ENCODE measurements around the gene RHD. TPM values are rescaled to one million over a fixed set of nuclear protein-coding genes. Genes with fewer than 3 reads are reported as not detected.
A peak's percentile ranks its signal among the peaks of the same experiment; 100 is the strongest.
"Not testable (repeated sequence)": the region's sequence is repeated elsewhere in the genome, so short reads cannot be mapped to it uniquely, and the experiment has no call there.

Gene RHD
- not detected for total RNA-seq

GRCh38 chr1:25272238-25272637, at the start of gene RHD:
Gene RHD (plus strand): TSS chr1:25272509. CDS start chr1:25272548, 39 bp downstream.
- not testable (repeated sequence) for DNase-seq (ENCODE audit: low spot score)

DNA sequence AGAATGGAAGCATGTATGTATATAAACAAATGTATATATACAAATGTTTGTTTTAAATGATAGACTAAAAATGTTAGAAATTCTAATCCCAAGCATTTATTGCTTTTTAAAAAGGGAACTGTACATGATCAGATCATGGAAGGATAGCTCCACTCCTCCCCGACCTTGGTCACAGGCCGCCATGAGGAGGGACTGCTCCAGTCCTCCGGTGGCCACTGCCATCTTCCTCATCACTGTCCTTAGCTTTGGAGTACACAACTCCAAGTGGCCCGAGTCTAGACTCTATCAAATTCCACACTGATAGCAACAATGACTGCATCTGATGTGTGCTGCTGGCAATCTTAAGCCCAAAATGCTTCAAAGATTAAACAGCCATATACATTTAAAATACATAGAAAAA, 49.7 kb upstream of the RHD start:
- no peak for DNase-seq (ENCODE audit: low spot score)

DNA sequence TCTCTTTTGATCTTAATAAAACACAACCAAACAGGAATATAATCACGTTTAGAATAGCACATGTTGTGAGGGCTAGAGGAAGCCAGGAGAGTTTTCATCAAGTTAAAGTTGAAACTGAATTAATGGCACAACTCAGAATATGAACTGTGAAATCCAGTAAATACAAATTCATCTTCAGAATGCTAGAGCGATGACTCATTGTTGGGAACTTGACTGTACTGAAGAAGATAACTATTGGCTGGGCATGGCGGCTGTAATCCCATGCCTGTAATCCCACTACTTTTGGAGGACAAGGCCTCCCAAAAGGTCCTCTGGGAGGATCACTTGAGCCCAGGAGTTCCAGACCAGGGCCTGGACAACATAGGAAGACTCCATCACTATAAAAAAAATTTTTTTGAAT, 48.8 kb upstream of the RHD start:
- no peak for DNase-seq (ENCODE audit: low spot score)

GRCh38 chr1:25232027-25232865, 40.1 kb upstream of the RHD start, which contains the start of gene SYF2:
Gene SYF2 (minus strand): TSS chr1:25232502. CDS start chr1:25232467, 35 bp downstream.
- peak; percentile 94 for DNase-seq (ENCODE audit: low spot score)

- DNase-seq (ENCODE audit: low spot score): peak; percentile 84
Observed at GRCh38 chr1:25232866-25233784, 39.2 kb upstream of the RHD start.

GRCh38 chr1:25235411-25235810, 36.9 kb upstream of the RHD start:
- DNase-seq (ENCODE audit: low spot score): not testable (repeated sequence)

DNA sequence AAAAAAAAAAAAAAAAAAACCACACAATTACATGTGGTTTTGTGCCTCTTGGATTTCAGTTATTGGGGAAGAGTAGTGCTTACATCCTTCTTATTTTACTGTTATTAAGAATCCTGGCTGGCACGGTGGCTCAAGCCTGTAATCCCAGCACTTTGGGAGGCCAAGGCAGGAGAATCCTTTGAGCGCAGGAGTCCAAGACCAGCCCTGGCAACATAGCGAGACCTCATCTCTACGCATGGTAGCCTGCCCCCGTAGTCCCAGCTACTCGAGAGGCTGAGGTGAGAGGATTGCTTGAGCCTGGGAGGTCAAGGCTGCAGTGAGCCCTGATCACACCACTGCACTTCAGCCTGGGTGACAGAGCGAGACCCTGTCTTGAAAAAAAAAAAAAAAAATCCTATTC, 36.0 kb upstream of the RHD start:
- DNase-seq (ENCODE audit: low spot score): not testable (repeated sequence)

DNA sequence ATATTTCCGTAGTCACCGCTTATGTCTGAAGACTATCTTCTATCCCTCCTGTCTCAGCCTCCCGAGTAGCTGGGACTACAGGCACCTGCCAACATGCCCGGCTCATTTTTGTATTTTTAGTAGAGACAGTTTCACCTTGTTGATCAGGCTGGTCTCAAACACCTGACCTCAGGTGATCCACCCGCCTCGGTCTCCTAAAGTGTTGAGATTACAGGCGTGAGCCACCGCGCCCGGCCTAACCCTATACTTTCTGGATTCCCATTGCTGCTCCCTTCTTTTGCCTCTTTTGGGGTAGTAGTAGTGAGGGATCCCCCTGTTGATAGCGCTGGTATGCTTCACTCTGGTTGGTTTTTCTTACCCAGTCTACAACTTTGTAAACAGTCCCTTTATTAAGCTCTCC, 34.3 kb upstream of the RHD start:
- DNase-seq (ENCODE audit: low spot score): no peak

- peak; percentile 95 for DNase-seq (ENCODE audit: low spot score)
Observed at GRCh38 chr1:25239681-25240541, 32.4 kb upstream of the RHD start.

- no peak for DNase-seq (ENCODE audit: low spot score)
Observed at GRCh38 chr1:25243907-25244306, 28.4 kb upstream of the RHD start.

DNA sequence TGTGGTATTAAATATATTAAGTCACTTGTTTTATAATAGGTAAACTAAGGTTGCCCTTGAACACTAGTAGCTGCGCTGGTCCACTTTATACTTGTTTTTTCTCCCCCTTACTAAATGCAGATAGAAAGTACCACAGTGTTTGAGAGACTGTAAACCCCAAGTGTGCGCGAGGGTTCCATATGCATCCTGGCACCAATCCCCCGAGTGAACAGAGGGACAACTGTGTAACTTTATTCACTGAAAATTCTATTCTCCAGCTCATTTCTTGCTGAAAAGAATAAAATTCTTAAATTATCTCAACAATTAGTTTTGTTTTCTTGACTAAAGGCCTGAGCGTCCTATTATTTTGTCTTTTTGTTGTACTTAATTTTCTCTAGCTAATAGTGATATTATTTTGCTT, 26.9 kb upstream of the RHD start:
- no peak for DNase-seq (ENCODE audit: low spot score)

DNA sequence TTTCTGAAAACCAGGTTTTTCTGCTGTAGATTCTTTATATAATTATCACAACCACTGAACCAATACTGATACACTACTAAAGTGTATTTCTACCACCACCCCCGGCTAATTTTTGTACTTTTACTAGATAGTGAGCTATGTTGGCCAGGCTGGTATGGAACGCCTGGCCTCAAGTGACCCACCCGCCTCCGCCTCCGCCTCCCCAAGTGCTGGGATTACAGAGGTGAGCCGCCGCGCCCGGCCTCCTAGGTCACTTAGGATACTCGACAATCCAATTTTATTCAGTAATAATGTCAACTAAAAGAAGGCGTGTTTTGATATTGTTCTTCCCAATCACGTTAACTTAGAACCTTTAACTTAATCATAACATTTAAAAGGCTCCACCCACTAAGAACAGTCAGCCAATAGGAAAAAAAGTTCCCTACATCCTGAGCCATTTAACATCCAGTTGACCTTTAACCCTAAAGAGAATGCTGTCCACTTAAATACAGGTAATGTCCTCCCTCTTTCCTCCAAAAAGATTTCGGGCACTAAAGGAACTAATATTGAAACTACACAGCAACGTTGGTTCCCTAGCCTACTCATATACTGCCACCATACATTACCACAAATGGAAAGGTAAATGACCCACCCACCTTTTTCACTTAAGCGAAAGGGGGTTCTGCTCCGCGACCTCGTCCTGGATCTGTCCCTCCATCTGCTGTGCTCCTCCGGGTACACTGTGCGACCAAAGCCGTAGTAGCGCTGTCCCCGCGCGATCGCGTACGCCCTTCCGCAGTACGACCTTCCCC, 26.3 kb upstream of the RHD start:
- DNase-seq (ENCODE audit: low spot score): no peak

DNA sequence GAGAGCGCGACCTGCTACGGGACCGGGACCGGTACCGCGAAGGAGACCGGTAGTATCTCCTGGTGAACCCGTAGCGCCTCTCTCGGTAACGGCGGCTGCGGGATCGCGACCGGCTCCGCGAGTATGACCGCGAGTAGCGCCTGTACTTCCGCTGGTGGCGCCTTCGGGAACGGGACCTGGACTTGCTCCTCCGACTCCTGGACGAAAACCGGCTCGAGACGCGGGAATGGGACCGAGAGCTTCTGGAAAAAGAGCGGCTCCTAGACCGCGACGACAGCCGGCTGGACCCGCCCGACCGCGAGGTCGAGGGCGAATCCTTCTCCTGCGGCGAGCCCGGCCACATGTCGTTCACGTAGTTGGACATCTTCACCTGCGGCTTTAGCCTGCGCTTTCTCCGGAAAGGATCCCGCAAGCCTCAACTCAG, 25.7 kb upstream of the RHD start:
- peak; percentile 55 for DNase-seq (ENCODE audit: low spot score)

GRCh38 chr1:25247024-25247828, 25.1 kb upstream of the RHD start, which contains the start of gene RSRP1:
Gene RSRP1 (minus strand): TSS chr1:25247454. CDS start chr1:25246963, 491 bp downstream.
- DNase-seq (ENCODE audit: low spot score): peak; percentile 99

- DNase-seq (ENCODE audit: low spot score): no peak
Observed at GRCh38 chr1:25247829-25248754, 24.2 kb upstream of the RHD start.

- no peak for DNase-seq (ENCODE audit: low spot score)
Observed at GRCh38 chr1:25253911-25254310, 18.4 kb upstream of the RHD start.

- DNase-seq (ENCODE audit: low spot score): no peak
Observed at GRCh38 chr1:25255706-25256577, 16.4 kb upstream of the RHD start.

- no peak for DNase-seq (ENCODE audit: low spot score)
Observed at GRCh38 chr1:25256578-25256965, 15.7 kb upstream of the RHD start.

Data from ureter (tissue), 1 donor.